ENCODE measurements around the gene MOSMO. TPM values are rescaled to one million over a fixed set of nuclear protein-coding genes. Genes with fewer than 3 reads are reported as not detected.
A peak's percentile ranks its signal among the peaks of the same experiment; 100 is the strongest.

MOSMO gene
- total and polyA plus RNA-seq, 2 of the 13 experiments (the other 11 are each of a cell fraction or from before 2014, with no cell fraction given) = 26.7 to 32.6 TPM

- TF ChIP-seq UBTF (CRISPR knock-in tag; IDR thresholded peaks at IDR 0.05) (peak; percentile 88), XBP1 (CRISPR knock-in tag; IDR thresholded peaks at IDR 0.05) (peak; percentile 82; the same call in 1 of the 2 replicates), ZFX (CRISPR knock-in tag; IDR thresholded peaks at IDR 0.05; ENCODE audit: low read depth) (peak; percentile 83), USF2 (IDR thresholded peaks at IDR 0.05; ENCODE audit: low read depth, low read length) (no peak), USF2 (CRISPR knock-in tag; IDR thresholded peaks at IDR 0.05; ENCODE audit: borderline replicate concordance) (no peak), IKZF4 (CRISPR knock-in tag; IDR thresholded peaks at IDR 0.05; ENCODE audit: borderline replicate concordance, low read depth, not compliant biosample characterization) (no peak), ZNF878 (CRISPR knock-in tag; IDR thresholded peaks at IDR 0.05) (0 out of 2 replicates have a peak, but pooled peaks have one; percentile 57), ZNF557 (CRISPR knock-in tag; IDR thresholded peaks at IDR 0.05) (peak; percentile 83; the same call in 1 of the 2 replicates), RFXAP (CRISPR knock-in tag; IDR thresholded peaks at IDR 0.05; ENCODE audit: borderline replicate concordance) (peak; percentile 85; the same call in 1 of the 2 replicates), ADNP (CRISPR knock-in tag; IDR thresholded peaks at IDR 0.05) (no peak), MED13 (CRISPR knock-in tag; IDR thresholded peaks at IDR 0.05) (no peak; the same call in 1 of the 2 replicates), ZNF124 (CRISPR knock-in tag; IDR thresholded peaks at IDR 0.05) (peak; percentile 61; the same call in 1 of the 2 replicates), E2F5 (CRISPR knock-in tag; conservative IDR thresholded peaks at IDR 0.05) (0 out of 2 replicates have a peak, but pooled peaks have one; percentile 17), ZNF362 (CRISPR knock-in tag; IDR thresholded peaks at IDR 0.05; ENCODE audit: borderline replicate concordance) (peak; percentile 6; the same call in 1 of the 2 replicates), ZNF441 (CRISPR knock-in tag; IDR thresholded peaks at IDR 0.05; ENCODE audit: borderline replicate concordance) (peak; percentile 82), TIGD3 (CRISPR knock-in tag; IDR thresholded peaks at IDR 0.05; ENCODE audit: borderline replicate concordance) (0 out of 2 replicates have a peak, but pooled peaks have one; percentile 70), STAT5B (CRISPR knock-in tag; IDR thresholded peaks at IDR 0.05) (no peak; the same call in 1 of the 2 replicates), ZFP91 (CRISPR knock-in tag; IDR thresholded peaks at IDR 0.05; ENCODE audit: borderline replicate concordance) (peak; percentile 76)
Measured at GRCh38 chr16:22007509-22008214, at the start of gene MOSMO (continued).

Measured in HepG2 (cell line).